Adipocyte (in vitro differentiated cells): Measurements from ENCODE around the gene PDZRN3.
A peak's percentile ranks its signal among the peaks of the same experiment; 100 is the strongest.

Experiments used
- DNase-seq: peaks from one replicate; pipeline ENCODE4 v3.0.0-alpha.2; 2015; ENCODE audit warnings: low read depth
- H3K27me3 ChIP-seq: replicated peaks from 2 replicates; pipeline ENCODE4 v1.7.0; 2013; ENCODE audit warnings: mild to moderate bottlenecking, low read length, moderate library complexity; ENCODE audit not compliant: control insufficient read depth, insufficient read depth
- H3K36me3 ChIP-seq: 2 replicates; pipeline ENCODE4 v1.7.0; 2013; ENCODE audit warnings: low read length, mild to moderate bottlenecking, moderate library complexity; ENCODE audit not compliant: control insufficient read depth, insufficient read depth, severe bottlenecking
- H3K4me1 ChIP-seq: 2 replicates; pipeline ENCODE4 v1.7.0; 2013; ENCODE audit warnings: mild to moderate bottlenecking, low read length, moderate library complexity; ENCODE audit not compliant: control insufficient read depth, insufficient read depth
- H3K4me3 ChIP-seq: 2 replicates; pipeline ENCODE4 v1.7.0; 2013; ENCODE audit warnings: mild to moderate bottlenecking, low read length, moderate library complexity
- H3K9ac ChIP-seq: 2 replicates; pipeline ENCODE4 v1.7.0; 2013; ENCODE audit warnings: mild to moderate bottlenecking, low read length, moderate library complexity
- H3K9me3 ChIP-seq: 2 replicates; pipeline ENCODE4 v1.7.0; 2013; ENCODE audit warnings: mild to moderate bottlenecking, low read length, moderate library complexity; ENCODE audit not compliant: control insufficient read depth

The PDZRN3 gene

DNA sequence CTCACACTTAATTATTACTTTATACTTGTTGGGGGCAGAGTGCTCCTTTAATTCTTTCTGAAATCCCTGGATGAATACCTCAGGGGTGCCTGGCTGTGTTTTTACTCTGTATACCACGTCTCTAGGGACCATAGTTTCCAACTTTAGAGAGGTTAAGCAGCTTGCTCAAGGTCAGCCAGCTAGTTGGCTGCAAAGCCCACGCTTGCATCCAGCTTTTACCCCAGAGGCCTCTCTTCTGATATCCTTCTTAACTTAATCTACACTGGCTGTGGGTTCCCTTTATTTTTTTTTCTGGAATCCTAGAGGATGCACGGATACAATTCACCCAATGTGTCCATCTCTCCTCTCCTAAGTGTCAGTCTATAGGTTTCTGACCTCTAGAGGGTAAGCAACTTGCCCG, 1.4 kb downstream of the PDZRN3 start:
- H3K9me3 ChIP-seq = no peaks in the 10 kb centered on the region
- H3K4me1 ChIP-seq = peaks cover 73% of the 10 kb centered on the region
- no peaks in the 10 kb centered on the region for H3K27me3 ChIP-seq
- peak overlapping the region; percentile 84 for H3K9ac ChIP-seq
- peak; percentile 55 for DNase-seq
- no peaks in the 10 kb centered on the region for H3K36me3 ChIP-seq
- H3K4me3 ChIP-seq = peak overlapping the region; percentile 86

DNA sequence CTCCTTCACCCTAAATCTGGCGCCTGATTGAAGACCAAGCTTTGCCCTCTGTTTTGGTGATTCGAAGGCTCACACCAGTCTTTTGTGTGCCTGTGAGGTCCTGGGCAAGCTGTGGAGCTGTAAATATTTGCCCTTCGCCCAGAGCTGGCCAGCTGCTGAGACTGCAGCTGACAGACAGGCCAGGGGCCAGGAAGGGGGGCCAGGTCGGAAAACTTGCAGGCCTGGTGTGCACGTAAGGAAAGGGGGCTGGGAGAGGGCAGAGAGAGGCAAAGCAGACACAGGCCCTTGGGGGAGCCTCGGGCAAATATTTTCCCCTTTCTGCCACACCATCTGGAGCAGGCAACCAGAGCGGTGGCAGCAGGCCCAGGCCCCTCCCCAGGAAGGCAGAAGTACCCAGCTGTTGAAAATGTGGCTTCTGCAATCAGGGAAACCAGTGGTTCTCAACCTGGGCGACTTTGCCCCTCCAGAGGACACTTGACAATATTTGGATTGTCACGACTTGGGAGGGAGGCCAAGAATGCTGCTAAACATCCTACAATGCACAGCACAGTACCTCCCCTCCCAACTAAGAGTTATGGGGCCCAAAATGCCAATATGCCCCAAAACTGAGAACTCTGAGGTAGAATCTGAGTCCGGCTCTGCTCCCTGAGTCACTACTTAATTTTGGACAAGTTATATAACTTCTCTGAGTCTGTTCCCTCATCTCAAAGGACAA, 2.5 kb downstream of the PDZRN3 start:
- Histone ChIP-seq H3K9me3 (no peaks in the 10 kb centered on the region), H3K27me3 (no peaks in the 10 kb centered on the region), H3K36me3 (no peaks in the 10 kb centered on the region), H3K4me3 (peak overlapping the region; percentile 86), H3K4me1 (peaks cover 64% of the 10 kb centered on the region), H3K9ac (peak overlapping the region; percentile 84)
- DNase-seq = peak; percentile 85

DNA sequence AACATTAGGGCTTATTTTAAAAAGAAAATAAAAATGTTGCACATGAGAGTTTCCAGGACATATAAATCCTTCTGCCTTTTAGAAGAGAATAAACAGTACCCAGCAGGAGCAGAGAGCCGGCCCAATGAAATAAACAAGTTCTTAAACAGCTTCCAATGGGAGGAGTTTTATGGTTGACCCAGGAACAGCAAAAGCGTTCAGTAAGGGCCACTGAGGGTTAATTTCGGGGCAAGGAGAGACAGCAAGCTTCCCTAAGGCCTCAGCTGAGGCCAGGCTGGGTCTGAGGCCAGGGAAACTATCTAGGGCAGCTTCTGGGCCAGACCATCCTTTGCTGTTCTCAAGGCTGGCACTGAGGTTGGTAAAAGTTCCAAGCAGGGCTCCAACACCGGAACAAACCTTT, 3.4 kb downstream of the PDZRN3 start:
- Histone ChIP-seq H3K4me3 (peak overlapping the region; percentile 86), H3K4me1 (peaks cover 56% of the 10 kb centered on the region), H3K36me3 (no peaks in the 10 kb centered on the region), H3K9me3 (no peaks in the 10 kb centered on the region), H3K9ac (peak overlapping the region; percentile 84), H3K27me3 (no peaks in the 10 kb centered on the region)
- peak; percentile 52 for DNase-seq

DNA sequence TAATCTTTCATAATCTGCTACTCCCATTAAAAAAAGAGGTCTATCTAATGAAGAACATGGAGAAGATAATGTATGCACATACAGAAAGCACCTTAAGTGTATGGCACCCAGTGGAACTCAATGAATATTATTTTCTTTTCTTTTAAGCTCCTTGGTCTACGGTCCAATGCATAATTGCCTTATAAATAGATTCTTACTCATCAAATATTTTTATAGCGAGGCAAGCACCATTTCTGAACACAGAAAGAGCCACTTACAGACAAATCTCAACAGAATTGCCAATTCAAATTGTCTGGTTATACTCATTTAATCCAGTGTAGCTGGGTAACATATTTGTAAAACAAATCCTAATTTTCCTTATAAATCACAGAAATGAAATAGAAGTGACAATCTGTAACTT, 6.3 kb downstream of the PDZRN3 start:
- no peak overlapping the region for H3K9ac ChIP-seq
- H3K27me3 ChIP-seq = no peaks in the 10 kb centered on the region
- H3K4me1 ChIP-seq = peaks cover 61% of the 10 kb centered on the region
- no peak overlapping the region for H3K4me3 ChIP-seq
- peak; percentile 34 for DNase-seq
- H3K36me3 ChIP-seq = no peaks in the 10 kb centered on the region
- H3K9me3 ChIP-seq = no peaks in the 10 kb centered on the region

DNA sequence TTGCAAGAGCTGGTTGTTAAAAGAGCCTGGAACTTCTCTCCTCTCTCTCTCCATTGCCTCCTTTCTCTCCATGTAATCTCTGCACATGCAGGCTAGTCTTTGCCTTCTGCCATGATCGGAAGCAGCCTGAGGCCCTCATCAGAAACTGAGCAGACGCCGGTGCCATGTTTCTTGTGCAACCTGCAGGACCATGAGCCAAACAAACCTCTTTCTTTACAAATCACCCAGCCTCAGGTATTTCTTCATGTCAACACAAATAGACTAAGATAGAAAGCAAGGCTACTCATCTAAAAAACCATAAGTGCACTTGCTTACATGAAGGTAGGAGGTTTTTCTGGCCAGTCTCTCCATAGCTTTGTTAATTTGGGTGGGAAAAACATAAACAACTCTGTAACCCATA, 8.7 kb downstream of the PDZRN3 start:
- peaks cover 45% of the 10 kb centered on the region for H3K4me1 ChIP-seq
- no peaks in the 10 kb centered on the region for H3K27me3 ChIP-seq
- H3K9me3 ChIP-seq = no peaks in the 10 kb centered on the region
- H3K36me3 ChIP-seq = no peaks in the 10 kb centered on the region
- DNase-seq = no peak
- no peak overlapping the region for H3K4me3 ChIP-seq
- H3K9ac ChIP-seq = no peak overlapping the region

DNA sequence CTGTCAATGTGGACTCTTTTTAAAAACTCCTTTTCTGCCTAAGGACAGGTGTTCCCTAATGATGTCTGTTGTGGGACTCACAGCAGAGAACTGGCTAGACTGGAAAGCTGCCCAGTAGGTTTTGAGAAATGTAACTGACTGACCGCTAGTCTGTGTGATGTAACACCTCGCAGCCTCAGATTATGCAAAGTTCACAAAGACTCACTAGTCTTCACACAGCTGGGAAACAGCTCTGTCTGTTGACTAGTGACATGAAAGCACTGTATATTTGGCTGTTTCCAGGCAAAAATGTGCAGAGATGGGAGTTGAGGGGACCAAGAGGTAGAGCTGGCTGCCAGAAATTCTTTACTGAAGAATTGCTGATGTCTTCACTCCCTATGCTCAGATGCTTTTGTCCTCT, 10.3 kb downstream of the PDZRN3 start:
- Histone ChIP-seq H3K36me3 (no peaks in the 10 kb centered on the region), H3K27me3 (no peaks in the 10 kb centered on the region), H3K4me1 (peaks cover 53% of the 10 kb centered on the region), H3K4me3 (no peak overlapping the region), H3K9me3 (no peaks in the 10 kb centered on the region), H3K9ac (no peak overlapping the region)
- peak; percentile 58 for DNase-seq

DNA sequence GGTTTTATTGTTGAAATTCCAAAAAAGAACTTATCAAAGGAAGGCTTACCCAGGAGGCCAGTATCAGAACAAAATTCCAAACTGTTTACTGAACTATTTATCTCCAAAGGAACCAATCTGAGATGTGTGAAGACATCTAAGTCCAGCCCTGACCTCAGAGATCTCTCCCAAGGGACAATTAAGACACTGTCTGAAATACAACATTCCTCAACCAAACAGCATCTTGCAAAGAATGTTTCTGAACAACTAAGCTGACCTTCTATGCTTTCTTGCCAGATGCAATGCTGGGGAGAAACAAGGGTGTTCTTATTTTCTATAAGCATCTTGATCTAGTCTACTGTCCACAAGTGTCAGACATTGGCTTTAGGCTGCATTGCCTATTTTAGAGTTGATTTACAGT, 13.6 kb downstream of the PDZRN3 start:
- peaks cover 50% of the 10 kb centered on the region for H3K4me1 ChIP-seq
- H3K9ac ChIP-seq = no peak overlapping the region
- no peak overlapping the region for H3K4me3 ChIP-seq
- peaks cover 4% of the 10 kb centered on the region for H3K36me3 ChIP-seq
- no peaks in the 10 kb centered on the region for H3K9me3 ChIP-seq
- H3K27me3 ChIP-seq = no peaks in the 10 kb centered on the region
- DNase-seq = peak; percentile 62

DNA sequence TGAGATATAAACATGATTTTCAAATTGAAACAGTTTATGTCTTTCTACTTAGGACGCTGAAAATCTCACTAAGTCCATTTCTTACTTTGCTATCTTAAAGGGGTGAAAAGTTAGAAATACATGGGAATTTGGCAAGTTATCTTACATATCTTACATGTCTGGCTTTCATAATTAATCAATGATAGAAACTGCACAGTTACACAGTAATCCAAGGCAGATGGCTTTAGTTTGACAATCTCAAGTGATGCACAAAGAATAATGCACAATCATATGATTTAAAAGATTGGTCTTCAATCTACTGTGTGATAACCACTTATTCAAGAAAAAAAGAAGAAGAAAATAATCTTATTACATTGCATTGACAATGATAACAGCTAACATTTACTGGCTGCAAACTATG, 14.2 kb downstream of the PDZRN3 start:
- no peak overlapping the region for H3K9ac ChIP-seq
- H3K9me3 ChIP-seq = no peaks in the 10 kb centered on the region
- H3K36me3 ChIP-seq = peaks cover 4% of the 10 kb centered on the region
- H3K4me1 ChIP-seq = peaks cover 57% of the 10 kb centered on the region
- peak; percentile 18 for DNase-seq
- H3K27me3 ChIP-seq = no peaks in the 10 kb centered on the region
- peak overlapping the region; percentile 12 for H3K4me3 ChIP-seq

DNA sequence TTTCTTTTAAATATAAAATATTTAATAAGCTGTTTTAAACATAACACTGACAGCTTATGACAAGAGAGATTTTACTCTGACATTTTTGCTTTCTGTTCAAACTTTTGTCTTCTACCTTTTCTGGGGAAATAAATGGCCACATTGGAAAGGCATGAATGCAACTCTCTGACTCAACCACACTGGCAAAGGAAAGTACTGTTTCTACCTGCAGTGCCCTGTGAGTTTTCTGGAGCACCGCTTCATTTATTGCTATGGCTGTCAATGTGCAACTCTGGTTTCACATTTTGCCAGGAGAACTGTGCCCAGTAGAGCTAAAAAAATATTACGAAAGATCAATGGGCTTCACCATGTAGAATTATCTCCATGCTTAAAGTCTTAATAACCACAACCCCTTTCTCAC, 15.1 kb downstream of the PDZRN3 start:
- DNase-seq = no peak
- no peak overlapping the region for H3K9ac ChIP-seq
- no peaks in the 10 kb centered on the region for H3K9me3 ChIP-seq
- peaks cover 4% of the 10 kb centered on the region for H3K36me3 ChIP-seq
- H3K27me3 ChIP-seq = no peaks in the 10 kb centered on the region
- H3K4me3 ChIP-seq = no peak overlapping the region
- H3K4me1 ChIP-seq = peaks cover 57% of the 10 kb centered on the region

DNA sequence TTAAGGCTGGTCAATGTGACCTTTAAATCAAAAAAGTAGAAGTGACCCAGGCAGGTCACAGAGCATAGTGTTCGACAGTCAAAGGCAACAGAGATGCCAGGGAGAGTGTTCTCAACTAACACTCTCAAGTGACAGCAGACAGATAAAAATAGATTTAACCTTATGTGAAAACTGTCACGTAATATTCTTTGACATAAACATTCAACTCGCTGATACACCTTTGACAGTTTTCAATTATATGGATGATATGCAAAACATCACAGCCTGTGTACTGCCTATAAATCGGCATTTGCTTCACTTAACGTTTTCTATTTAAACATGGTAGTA, 15.5 kb downstream of the PDZRN3 start:
- no peak overlapping the region for H3K9ac ChIP-seq
- DNase-seq = no peak

DNA sequence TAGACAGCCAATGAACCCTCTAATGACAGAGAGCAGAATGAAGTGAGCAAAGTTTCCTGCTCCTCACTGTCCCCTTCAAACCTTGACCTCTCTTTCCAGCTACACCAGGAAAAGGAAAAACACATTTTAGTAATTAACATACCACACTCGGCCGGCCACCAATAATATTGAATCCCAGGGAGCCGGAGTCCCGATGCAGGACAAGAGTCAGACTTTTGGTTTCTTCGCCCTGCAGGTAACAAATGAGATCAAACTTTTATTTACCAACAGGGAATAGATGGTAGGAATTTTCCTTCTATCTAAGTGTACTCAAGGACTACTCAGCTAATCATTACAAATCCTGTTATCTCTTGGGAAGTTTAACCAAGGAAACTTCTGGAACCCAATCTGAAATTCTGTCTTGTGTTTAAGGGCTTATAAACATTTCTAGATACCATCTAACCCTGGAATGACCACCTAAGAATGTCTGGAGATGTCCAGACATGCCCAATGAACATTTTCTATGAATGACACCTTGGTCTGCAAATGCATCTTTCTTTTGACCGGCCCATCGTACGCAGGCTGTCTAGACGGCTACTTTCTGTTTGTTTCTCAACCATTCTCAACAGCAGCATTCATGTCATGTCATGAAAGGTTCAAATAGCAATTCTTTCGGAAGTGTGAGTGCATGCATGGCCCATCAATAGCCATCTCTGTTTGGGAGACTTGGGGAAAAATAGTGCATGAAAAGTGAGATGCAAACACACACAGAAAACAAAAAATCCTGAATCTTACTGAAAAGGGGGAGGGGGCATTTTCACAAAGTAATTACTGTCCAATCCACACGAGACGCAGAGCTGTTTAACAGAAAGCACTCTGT, 16.1 kb downstream of the PDZRN3 start:
- H3K27me3 ChIP-seq = no peaks in the 10 kb centered on the region
- no peak overlapping the region for H3K4me3 ChIP-seq
- DNase-seq = no peak
- H3K9ac ChIP-seq = no peak overlapping the region
- peaks cover 4% of the 10 kb centered on the region for H3K36me3 ChIP-seq
- no peaks in the 10 kb centered on the region for H3K9me3 ChIP-seq
- peaks cover 57% of the 10 kb centered on the region for H3K4me1 ChIP-seq

More for the DNA sequence above, 15.5 kb downstream of the PDZRN3 start:
- Histone ChIP-seq H3K27me3 (no peaks in the 10 kb centered on the region), H3K4me1 (peaks cover 57% of the 10 kb centered on the region), H3K4me3 (no peak overlapping the region), H3K9me3 (no peaks in the 10 kb centered on the region), H3K36me3 (peaks cover 4% of the 10 kb centered on the region)
